H9 (cell line): ENCODE results near the gene ANKRD16. TPM values are rescaled to one million over a fixed set of nuclear protein-coding genes. Genes with fewer than 3 reads are reported as not detected.

Source experiments
- DNase-seq: peaks from one replicate; pipeline ENCODE4 v3.0.0-alpha.2; 2017
- H2AFZ ChIP-seq: one replicate; pipeline ENCODE4 v1.6.1; 2013; ENCODE audit warnings: mild to moderate bottlenecking, low read length, control low read depth, moderate library complexity
- H2AK5ac ChIP-seq: 2 replicates; pipeline ENCODE4 v1.6.1; 2013; ENCODE audit warnings: low read length, control low read depth, mixed read lengths; ENCODE audit not compliant: insufficient read length
- H2BK120ac ChIP-seq: one replicate; pipeline ENCODE4 v1.6.1; 2013; ENCODE audit warnings: low read depth, mild to moderate bottlenecking, low read length, control low read depth, inconsistent platforms; ENCODE audit not compliant: poor library complexity, severe bottlenecking
- H2BK12ac ChIP-seq: 2 replicates; pipeline ENCODE4 v1.6.1; 2013; ENCODE audit warnings: low read length, control low read depth, mixed read lengths, low read depth; ENCODE audit not compliant: insufficient read length
- H2BK15ac ChIP-seq: 2 replicates; pipeline ENCODE4 v1.6.1; 2013; ENCODE audit warnings: low read depth, low read length, control low read depth
- H2BK20ac ChIP-seq: one replicate; pipeline ENCODE4 v1.6.1; 2013; ENCODE audit warnings: low read depth, mild to moderate bottlenecking, low read length, control low read depth, inconsistent platforms; ENCODE audit not compliant: poor library complexity, severe bottlenecking
- H2BK5ac ChIP-seq: 2 replicates; pipeline ENCODE4 v1.6.1; 2013; ENCODE audit warnings: low read length, control low read depth, mixed read lengths; ENCODE audit not compliant: insufficient read length
- H3K14ac ChIP-seq: 2 replicates; pipeline ENCODE4 v1.6.1; 2013; ENCODE audit warnings: low read length, control low read depth; ENCODE audit not compliant: insufficient read depth
- H3K18ac ChIP-seq: 2 replicates; pipeline ENCODE4 v1.6.1; 2013; ENCODE audit warnings: low read depth, mild to moderate bottlenecking, mixed read lengths, low read length, control low read depth; ENCODE audit not compliant: insufficient read length
- H3K23ac ChIP-seq: 2 replicates; pipeline ENCODE4 v1.6.1; 2013; ENCODE audit warnings: low read length, control low read depth, mixed read lengths, low read depth; ENCODE audit not compliant: insufficient read length
- H3K23me2 ChIP-seq: 2 replicates; pipeline ENCODE4 v1.6.1; 2013; ENCODE audit warnings: low read depth, mild to moderate bottlenecking, mixed read lengths, low read length, control low read depth; ENCODE audit not compliant: insufficient read length, poor library complexity, severe bottlenecking
- H3K27ac ChIP-seq: 2 replicates; pipeline ENCODE4 v1.5.1; 2013; ENCODE audit warnings: low read length, control low read depth, mixed read lengths, low read depth; ENCODE audit not compliant: insufficient read length
- H3K27me3 ChIP-seq: 2 replicates; pipeline ENCODE4 v1.6.1; 2013; ENCODE audit warnings: low read length, control low read depth, inconsistent platforms; ENCODE audit not compliant: insufficient read depth
- H3K4ac ChIP-seq: 2 replicates; pipeline ENCODE4 v1.6.1; 2013; ENCODE audit warnings: low read depth, mild to moderate bottlenecking, control low read depth, inconsistent platforms, low read length, moderate library complexity
- H3K4me1 ChIP-seq: 2 replicates; pipeline ENCODE4 v1.6.1; 2013; ENCODE audit warnings: low read length, control low read depth, inconsistent platforms; ENCODE audit not compliant: insufficient read depth
- H3K4me2 ChIP-seq: 2 replicates; pipeline ENCODE4 v1.6.1; 2013; ENCODE audit warnings: low read length, control low read depth, mixed read lengths; ENCODE audit not compliant: insufficient read length, insufficient read depth
- H3K56ac ChIP-seq: 2 replicates; pipeline ENCODE4 v1.6.1; 2013; ENCODE audit warnings: low read depth, mild to moderate bottlenecking, mixed read lengths, low read length, control low read depth; ENCODE audit not compliant: insufficient read length
- H3K79me1 ChIP-seq: 2 replicates; pipeline ENCODE4 v1.6.1; 2013; ENCODE audit warnings: low read depth, mild to moderate bottlenecking, moderate library complexity, low read length, control low read depth, inconsistent platforms; ENCODE audit not compliant: insufficient read depth, poor library complexity, severe bottlenecking
- H3K79me2 ChIP-seq: 2 replicates; pipeline ENCODE4 v1.6.1; 2013; ENCODE audit warnings: low read length, control low read depth, inconsistent platforms; ENCODE audit not compliant: insufficient read depth
- H3K9ac ChIP-seq: 2 replicates; pipeline ENCODE4 v1.6.1; 2013; ENCODE audit warnings: low read length, control low read depth, mixed read lengths; ENCODE audit not compliant: insufficient read length; ENCODE audit errors: extremely low read depth
- H3K9me3 ChIP-seq: one replicate; pipeline ENCODE4 v1.6.1; 2013; ENCODE audit warnings: low read depth, low read length, inconsistent platforms; ENCODE audit not compliant: control insufficient read depth
- H3T11ph ChIP-seq: one replicate; pipeline ENCODE4 v1.6.1; 2013; ENCODE audit warnings: mild to moderate bottlenecking, low read length, control low read depth, inconsistent platforms
- H4K20me1 ChIP-seq: one replicate; pipeline ENCODE4 v1.6.1; 2013; ENCODE audit not compliant: control insufficient read depth, insufficient read length, insufficient read depth
- H4K5ac ChIP-seq: 2 replicates; pipeline ENCODE4 v1.6.1; 2013; ENCODE audit warnings: low read depth, mild to moderate bottlenecking, mixed read lengths, low read length, control low read depth; ENCODE audit not compliant: insufficient read length
- H4K8ac ChIP-seq: replicated peaks from 2 replicates; pipeline ENCODE4 v1.6.1; 2013; ENCODE audit warnings: low read length, control low read depth, mixed read lengths, low read depth; ENCODE audit not compliant: insufficient read length
- H4K91ac ChIP-seq: 2 replicates; pipeline ENCODE4 v1.6.1; 2013; ENCODE audit warnings: low read depth, mild to moderate bottlenecking, moderate library complexity, mixed read lengths, low read length, control low read depth; ENCODE audit not compliant: insufficient read length
- H3K27ac Mint-ChIP-seq, 3 experiments: 2 replicates in 2 of 3; 3 replicates in 1 of 3; pipeline ENCODE4 v1.8.0; 2020 to 2021; ENCODE audit warnings: mixed read lengths in 3 of 3, mild to moderate bottlenecking in 1 of 3, moderate library complexity in 1 of 3
- H3K27me3 Mint-ChIP-seq: 2 replicates; pipeline ENCODE4 v1.8.0; 2021; ENCODE audit warnings: low read depth, mild to moderate bottlenecking, moderate library complexity, mixed read lengths
- H3K36me3 Mint-ChIP-seq, 3 experiments: 2 replicates in 2 of 3; 3 replicates in 1 of 3; pipeline ENCODE4 v1.8.0; 2020 to 2021; ENCODE audit warnings: low read depth in 3 of 3, mixed read lengths in 3 of 3; ENCODE audit not compliant: insufficient read depth in 1 of 3
- H3K4me1 Mint-ChIP-seq, 2 experiments: 2 replicates each; pipeline ENCODE4 v1.8.0; 2020; ENCODE audit warnings: mixed read lengths in 2 of 2
- H3K4me3 Mint-ChIP-seq, 2 experiments: 2 replicates in 1 of 2; 3 replicates in 1 of 2; pipeline ENCODE4 v1.8.0; 2020 to 2021; ENCODE audit warnings: mild to moderate bottlenecking in 2 of 2, mixed read lengths in 2 of 2, moderate library complexity in 1 of 2
- H3K9me3 Mint-ChIP-seq, 2 experiments: 2 replicates in 1 of 2; 3 replicates in 1 of 2; pipeline ENCODE4 v1.8.0; 2020; ENCODE audit warnings: mild to moderate bottlenecking in 2 of 2, mixed read lengths in 2 of 2, moderate library complexity in 1 of 2
- CTCF ChIP-seq: fragments of 200-600 bp; sonication (generic); conservative IDR thresholded peaks from 3 replicates; pipeline ENCODE4 v1.8.0; 2021; ENCODE audit warnings: antibody characterized with exemption, mild to moderate bottlenecking
- WGBS: extraction: QIAGEN DNeasy Blood & Tissue Kit; methylation state at CpG from one replicate; pipeline ENCODE4 v1.1.7; 2013; ENCODE audit warnings: missing lambda C conversion rate, low lambda C conversion rate, mixed read lengths; ENCODE audit not compliant: insufficient read length; ENCODE audit errors: extremely low coverage; 5-methylcytosine and 5-hydroxymethylcytosine counted together
- total RNA-seq: library from RNA; stranded (reverse); gene quantifications from 2 replicates; pipeline ENCODE4 v1.2.1, GENCODE V29; 2021

Gene ANKRD16
- total RNA-seq, 1 experiment from 2014 or later = 11.4 TPM

GRCh38 chr10:5917305-5917704, 27.6 kb upstream of the ANKRD16 start:
- Histone ChIP-seq H2BK20ac (no peak overlapping the region), H3K27ac (no peak overlapping the region), H3K23ac (no peak overlapping the region), H3K18ac (no peak overlapping the region), H3T11ph (no peak overlapping the region), H3K79me1 (no peaks in the 10 kb centered on the region), H3K23me2 (no peaks in the 10 kb centered on the region), H3K56ac (no peak overlapping the region), H4K5ac (no peak overlapping the region), H3K9ac (no peak overlapping the region), H4K8ac (no peak overlapping the region), H2BK120ac (no peak overlapping the region), H2BK5ac (no peak overlapping the region), H3K4me2 (no peak overlapping the region), H4K20me1 (no peaks in the 10 kb centered on the region), H4K91ac (no peak overlapping the region), H3K79me2 (no peaks in the 10 kb centered on the region), H2AK5ac (no peak overlapping the region), H3K14ac (no peak overlapping the region), H3K4ac (no peak overlapping the region), H2BK12ac (no peak overlapping the region), H3K9me3 (no peaks in the 10 kb centered on the region), H2BK15ac (no peak overlapping the region), H3K4me1 (no peaks in the 10 kb centered on the region), H2AFZ (no peak overlapping the region), H3K27me3 (no peaks in the 10 kb centered on the region)
- H3K27me3 Mint-ChIP-seq = no peaks in the 10 kb centered on the region
- H3K4me1 Mint-ChIP-seq = no peaks in the 10 kb centered on the region
- no peak for DNase-seq
- no peak overlapping the region for H3K27ac Mint-ChIP-seq
- no peak overlapping the region for H3K4me3 Mint-ChIP-seq
- peaks cover 48 to 95% (median 83%) of the 10 kb centered on the region in 3 experiments for H3K36me3 Mint-ChIP-seq
- no CpG with 5 or more reads among the region's 13 CpGs for WGBS
- no peak for TF ChIP-seq CTCF
- no peaks in the 10 kb centered on the region for H3K9me3 Mint-ChIP-seq
